Measurements from ENCODE around the gene TM2D1.
A peak's percentile ranks its signal among the peaks of the same experiment; 100 is the strongest.
"Not testable (repeated sequence)": the region's sequence is repeated elsewhere in the genome, so short reads cannot be mapped to it uniquely, and the experiment has no call there.

The TM2D1 gene

DNA sequence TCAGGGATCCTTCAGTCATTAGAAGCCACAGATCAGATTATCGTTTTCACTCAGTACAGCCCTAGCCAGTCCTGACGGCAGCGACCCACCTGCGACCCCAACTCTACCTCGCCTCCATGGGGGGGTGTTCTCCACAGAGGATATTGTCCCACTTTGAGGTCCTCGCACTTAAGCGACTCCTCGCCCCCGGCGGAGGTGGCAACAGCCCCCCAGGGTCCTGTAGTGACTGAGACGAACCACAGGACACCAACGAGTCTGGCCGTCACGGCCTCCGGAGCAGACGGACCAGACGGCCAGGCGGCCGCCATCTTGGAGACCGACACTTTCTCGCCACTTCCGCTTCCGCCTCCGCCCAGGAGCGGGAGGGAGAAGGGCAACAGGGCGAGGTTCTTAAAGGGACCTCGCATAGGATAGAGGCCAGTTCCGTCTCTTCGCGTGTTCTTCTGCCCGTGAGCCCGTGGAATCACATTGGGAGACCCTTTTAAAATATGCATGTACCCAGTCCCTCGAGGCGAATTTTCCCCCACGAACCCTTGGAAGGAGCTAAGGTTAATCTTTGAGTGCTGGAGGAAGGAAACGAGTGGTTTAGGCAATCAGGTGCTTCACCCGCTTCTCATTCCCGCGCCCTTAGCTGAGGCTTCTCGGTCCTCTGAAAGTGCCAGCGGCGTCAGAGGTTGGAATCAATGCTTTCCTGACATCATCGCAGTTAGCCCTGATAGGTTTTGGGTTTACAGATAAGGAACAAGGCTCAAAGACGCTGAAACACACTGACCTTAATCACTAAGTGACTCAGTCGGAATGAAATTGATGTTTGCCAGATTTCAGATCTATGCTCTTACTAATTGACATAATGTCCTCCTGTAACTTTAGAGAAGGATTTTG lies at the start of gene TM2D1:
TM2D1 (minus strand) TSS at position 329 of the 882 bp plus-strand sequence; CDS start at position 308, 21 bp downstream.
- DNase-seq (ENCODE audit: low read depth in 1 of 2, low spot score in 1 of 2) = peak; percentile 70 to 82

DNA sequence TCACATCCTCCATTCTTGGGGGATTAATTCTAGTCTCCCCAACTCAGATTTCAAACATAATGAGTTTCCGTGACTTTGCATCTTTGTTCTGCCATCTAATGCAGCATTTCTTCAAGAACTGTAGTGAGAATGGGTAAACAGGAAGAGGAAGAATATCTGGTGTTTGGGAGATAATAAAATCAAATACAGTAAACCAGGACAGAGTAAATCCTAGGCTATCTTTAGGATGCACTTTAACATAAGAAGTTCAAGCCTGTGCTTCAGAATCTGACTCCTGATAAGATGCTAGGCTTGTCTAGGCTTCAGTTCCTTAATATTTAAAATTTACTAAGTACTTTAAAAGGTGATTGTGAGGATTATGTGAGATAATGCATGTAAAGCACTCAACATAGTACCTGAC lies 45.2 kb upstream of the TM2D1 start:
- DNase-seq (ENCODE audit: low read depth in 1 of 2, low spot score in 1 of 2) = no peak

DNA sequence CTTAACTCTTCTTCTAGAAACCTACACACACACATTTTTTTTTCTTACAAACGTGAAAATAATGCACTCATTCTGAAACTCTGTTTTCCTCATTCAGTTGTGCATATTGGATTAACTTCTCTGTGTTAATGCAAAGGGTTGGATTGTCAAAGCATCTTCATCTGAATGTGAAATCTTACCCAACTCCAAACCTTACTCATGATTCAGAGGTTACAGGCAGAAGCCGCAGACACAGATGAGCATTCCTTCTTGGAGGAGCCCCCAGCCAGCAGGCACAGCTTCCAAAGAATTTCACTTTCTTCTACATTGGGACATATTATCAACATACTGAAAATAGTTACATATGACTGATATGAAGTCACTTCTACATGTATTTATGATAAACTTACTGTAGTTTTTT lies 33.0 kb upstream of the TM2D1 start:
- DNase-seq (ENCODE audit: low read depth in 1 of 2, low spot score in 1 of 2) = no peak

DNA sequence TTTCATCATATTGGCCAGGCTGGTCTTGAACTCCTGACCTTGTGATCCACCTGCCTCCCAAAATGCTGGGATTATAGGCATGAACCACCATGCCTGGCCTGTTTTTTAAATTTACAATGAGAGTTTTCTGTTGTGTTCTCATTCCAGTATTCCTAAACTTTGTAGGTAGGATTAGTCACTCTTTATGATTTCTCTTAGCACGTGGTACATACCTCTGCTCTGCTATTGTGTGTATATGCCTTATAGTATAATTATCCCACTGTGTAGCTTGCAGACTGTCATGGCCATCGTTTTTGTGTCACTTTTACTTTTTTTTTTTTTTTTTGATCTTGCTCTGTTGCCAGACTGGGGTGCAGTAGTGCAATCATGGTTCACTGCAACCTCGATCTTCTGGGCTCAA lies 31.8 kb upstream of the TM2D1 start:
- no peak for DNase-seq (ENCODE audit: low read depth in 1 of 2, low spot score in 1 of 2)

DNA sequence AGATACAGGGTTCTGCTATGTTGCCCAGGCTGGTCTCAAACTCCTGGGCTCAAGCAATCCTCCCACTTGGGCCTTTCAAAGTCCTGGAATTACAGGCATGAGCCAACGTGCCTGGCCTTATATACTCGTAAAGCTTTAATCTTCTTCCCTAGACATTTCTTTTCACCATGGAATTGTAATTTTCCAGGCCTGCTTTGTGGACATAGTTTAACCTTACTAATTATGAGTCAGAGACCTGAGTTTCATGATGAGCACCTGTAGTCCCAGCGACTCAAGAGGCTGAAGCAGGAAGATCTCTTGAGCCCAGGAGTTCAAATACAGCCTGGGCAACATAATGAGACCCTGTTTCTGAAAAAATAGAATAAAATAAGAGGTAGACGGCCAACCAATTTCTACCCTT lies 29.6 kb upstream of the TM2D1 start:
- no peak for DNase-seq (ENCODE audit: low read depth in 1 of 2, low spot score in 1 of 2)

DNA sequence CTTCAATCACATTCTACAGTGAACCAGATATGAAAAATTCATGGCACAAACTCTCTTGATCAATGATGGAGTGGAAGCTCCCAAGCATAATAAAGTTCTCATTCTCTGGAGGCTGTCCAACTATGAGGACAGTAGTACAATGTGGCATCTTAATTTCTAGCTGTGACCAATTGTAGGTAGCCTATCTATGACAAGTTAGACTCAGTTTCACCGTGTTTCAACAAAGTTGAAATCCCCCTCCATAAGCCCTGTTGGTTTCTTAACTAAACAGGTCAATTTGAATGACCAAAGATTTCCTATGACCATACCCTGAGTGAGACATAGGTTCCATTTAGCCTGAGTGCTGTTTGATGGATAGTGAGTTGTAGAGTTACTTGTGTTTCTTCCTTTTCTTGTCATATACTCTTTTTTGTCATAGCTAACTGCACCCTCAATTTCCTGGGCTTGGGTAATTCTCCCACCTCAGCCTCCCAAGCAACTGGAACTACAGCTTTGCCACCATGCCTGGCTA lies 29.1 kb upstream of the TM2D1 start:
- no peak for DNase-seq (ENCODE audit: low read depth in 1 of 2, low spot score in 1 of 2)

DNA sequence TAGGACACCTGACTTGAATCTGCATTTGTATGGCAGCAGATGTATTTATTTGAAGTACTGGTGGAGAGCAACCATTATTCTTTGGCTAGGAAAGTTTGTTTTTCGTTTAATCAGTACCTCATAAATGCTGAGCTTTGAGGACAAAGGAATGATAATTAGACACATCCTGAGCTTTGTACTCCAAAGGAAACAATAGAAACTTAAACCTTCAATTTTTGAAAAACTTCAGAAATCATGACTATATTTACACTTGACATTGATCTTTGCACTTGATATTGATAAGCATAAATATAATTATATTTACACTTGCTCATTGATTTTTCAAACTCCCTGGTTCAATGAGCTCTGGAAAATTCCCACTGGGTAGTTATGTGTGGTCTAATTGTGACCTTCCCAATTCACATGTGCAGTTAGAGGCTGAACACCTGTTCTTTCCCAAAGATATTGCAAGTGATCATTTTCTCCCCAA lies 28.0 kb upstream of the TM2D1 start:
- no peak for DNase-seq (ENCODE audit: low read depth in 1 of 2, low spot score in 1 of 2)

DNA sequence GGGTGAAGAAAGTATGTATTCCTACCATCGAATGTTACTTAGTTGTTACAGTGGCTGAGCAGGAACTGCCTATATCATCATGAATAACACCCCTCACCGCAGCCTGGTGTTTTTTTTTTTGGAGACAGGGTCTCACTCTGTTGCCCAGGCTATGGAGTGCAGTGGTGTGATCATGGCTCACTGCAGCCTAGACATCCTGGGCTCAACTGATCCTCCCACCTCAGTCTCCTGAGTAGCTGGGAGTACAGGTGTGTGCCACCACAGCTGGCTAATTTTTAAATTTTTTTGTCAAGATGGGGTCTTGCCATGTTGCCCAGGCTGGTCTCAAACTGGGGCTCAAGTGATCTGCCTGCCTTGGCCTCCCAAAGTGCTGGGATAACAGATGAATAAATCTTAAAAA lies 24.6 kb upstream of the TM2D1 start:
- no peak for DNase-seq (ENCODE audit: low read depth in 1 of 2, low spot score in 1 of 2)

DNA sequence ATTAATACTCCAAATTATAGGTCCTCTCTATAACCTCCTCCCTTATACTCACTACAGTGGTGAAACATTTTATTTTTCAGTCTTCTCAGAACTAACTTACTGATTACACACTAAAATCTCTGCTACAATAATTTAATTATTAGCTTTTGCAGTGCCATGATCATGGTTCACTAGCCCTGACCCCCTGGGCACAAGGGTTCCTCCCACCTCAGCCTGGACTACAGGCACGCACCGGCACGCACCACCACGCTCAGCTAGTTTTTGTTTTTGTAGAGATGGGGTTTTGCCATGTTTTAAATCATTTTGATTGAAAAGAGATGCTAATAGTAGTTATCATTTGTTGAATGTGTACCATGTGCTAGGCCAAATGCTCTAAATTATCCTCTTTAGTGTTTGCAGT lies 23.6 kb upstream of the TM2D1 start:
- DNase-seq (ENCODE audit: low read depth in 1 of 2, low spot score in 1 of 2) = no peak

DNA sequence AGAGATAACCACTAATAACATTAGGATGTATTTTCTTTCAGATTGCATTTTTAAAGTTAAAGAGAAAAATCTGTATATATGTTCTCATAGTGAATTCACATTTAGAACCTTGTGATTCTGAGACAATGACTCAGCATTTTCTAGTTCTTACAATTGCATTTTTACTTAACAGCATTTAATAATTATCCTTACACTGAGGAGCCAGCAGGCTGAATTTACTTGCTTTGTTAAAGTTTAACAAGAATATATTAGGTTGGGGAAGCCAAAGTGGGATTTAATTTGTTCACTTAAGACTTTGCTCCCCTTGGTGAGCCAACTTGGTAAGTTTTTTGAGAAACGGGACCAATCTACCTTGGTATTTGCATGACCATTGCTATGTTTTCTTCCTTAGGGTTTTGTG lies 21.9 kb upstream of the TM2D1 start:
- no peak for DNase-seq (ENCODE audit: low read depth in 1 of 2, low spot score in 1 of 2)

DNA sequence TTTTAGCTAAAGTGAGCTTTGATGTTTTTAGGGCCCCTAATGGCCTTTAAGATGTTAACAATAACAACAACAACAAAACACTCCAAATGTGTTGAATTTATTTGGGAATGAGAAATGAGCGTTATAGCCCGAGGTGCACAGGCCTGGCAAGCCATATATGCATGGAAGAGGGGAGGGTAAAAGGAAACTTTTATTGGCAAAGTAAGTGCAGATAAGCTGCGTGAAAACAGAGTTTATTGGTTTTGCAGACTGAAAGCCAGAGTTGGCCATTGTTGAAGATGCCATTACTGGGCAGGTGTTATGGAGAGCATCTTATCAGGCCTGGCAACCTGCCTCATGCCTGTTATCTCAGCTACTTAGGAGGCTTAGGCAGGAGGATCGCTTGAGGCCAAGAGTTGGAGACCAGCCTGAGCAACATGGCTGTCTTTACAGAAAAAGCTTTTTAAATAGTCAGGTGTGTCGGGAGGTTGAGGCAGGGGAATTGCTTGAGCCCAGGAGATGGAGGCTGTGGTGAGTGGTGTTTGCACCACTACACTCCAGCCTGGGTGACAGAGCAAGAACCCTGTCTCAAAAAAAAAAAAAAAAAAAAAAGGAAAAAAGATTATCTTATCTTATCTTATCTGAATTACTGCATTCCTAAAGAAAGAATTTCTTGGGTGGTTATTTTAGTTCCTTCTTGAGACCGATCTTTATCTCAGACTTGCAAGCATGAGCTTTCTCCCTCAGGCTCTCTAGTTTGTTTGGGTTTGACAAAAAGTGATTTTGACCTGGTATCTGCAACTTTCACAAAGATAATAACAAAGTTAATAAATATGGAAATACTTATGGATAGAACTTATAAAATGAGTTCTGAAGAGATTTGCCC lies 19.0 kb upstream of the TM2D1 start:
- no peak for DNase-seq (ENCODE audit: low read depth in 1 of 2, low spot score in 1 of 2)

DNA sequence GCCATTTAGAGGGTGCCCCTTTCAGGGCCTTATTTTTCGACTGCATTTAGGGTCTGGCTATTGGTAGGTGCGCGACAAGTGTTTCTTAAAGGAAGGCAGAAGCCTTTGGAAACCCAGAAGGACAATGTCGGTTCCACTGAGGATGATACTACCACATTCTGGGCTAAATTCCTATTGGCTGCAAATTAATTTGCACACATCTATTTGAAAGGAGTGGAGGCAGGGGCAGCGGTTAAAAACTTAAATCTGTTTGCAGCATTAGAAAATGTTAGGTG lies 18.4 kb upstream of the TM2D1 start:
- DNase-seq (ENCODE audit: low read depth in 1 of 2, low spot score in 1 of 2) = no peak

DNA sequence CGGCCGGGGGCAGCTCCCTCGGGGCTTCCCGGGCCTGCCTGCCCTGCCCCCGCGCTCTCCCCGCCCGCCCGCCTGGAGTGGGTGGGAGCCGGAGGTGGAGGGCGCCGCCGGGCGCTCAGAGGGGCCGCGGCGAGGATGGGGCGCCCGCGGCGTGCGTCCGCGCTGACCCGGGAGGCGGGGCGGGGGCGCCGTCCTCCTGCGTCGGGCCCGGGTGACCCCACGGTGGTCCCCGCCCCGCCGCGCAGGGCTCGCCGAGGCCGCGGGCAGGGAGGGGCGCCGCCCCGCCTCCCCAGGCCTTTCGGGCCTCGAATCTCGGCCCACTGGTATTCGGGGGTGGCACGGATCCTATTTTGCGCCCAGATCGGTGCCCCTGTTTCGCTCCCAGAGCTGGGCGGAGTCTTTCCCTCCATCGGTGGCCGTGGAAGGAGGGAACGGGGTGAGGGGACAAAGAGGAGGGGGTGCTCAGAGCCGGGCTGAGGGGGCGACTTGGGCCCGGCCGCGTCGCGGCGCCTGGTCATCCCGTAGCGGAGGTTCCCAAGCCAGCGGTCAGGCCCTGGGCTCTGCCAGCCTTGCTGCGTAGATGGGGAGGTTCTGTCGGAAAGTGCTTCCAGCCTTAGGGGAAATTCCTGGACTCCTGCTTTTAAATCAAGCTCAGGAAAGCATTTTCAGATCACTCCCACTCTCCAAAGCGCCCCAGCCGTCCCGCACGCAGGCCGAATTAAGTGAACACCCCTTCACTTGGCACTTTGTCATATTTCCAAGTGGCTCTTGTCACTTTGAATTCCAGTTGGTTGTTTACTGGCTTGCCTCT lies 17.9 kb upstream of the TM2D1 start:
- no peak for DNase-seq (ENCODE audit: low read depth in 1 of 2, low spot score in 1 of 2)

DNA sequence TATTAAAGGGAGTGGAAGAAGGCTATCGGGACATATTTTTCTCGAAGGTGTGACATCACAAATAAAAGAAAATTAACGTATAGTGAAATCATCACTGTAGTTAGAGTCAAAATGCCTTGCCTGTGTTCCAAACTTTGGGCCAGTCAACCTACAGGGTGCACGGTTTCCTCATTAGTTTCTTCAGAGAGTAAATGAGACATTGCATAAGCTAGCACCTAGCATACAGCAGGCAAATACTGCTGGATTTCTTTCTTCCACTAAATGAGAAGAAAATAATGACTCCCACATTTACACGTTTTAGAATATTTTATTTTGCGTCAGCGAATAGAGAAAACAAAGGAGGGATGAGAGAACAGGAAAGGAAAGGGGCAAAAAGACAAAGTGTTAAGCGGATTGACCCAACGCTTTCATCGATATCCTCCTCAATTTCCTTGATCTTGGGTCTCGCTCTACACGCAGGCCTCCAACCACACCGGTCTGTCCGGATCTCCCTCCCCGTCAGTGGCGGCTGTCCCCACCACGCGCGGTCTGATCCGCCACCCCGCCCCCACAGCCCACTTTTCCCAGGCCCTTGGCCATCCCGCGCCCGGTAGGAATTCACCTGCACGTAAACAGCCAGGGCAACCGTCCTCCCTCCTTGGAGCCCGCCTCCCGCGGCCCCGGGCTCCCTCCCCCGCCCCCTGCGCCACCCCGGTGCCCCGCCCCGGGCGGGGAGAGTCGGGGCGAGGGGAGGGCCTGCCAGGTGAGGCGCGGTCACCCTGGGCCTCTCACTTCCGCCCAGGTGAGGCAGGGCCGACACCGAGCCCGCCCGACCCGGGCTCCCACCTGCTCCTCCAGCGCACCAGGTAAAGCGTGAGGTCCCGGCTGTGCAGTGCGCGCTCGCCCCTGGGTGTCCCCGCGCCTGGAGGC lies 17.0 kb upstream of the TM2D1 start, which contains the start of gene PATJ:
PATJ (plus strand) TSS at position 770 of the 909 bp plus-strand sequence. CDS start 20,413 bp downstream, outside the sequence.
- peak; percentile 26 to 32 for DNase-seq (ENCODE audit: low read depth in 1 of 2, low spot score in 1 of 2)

DNA sequence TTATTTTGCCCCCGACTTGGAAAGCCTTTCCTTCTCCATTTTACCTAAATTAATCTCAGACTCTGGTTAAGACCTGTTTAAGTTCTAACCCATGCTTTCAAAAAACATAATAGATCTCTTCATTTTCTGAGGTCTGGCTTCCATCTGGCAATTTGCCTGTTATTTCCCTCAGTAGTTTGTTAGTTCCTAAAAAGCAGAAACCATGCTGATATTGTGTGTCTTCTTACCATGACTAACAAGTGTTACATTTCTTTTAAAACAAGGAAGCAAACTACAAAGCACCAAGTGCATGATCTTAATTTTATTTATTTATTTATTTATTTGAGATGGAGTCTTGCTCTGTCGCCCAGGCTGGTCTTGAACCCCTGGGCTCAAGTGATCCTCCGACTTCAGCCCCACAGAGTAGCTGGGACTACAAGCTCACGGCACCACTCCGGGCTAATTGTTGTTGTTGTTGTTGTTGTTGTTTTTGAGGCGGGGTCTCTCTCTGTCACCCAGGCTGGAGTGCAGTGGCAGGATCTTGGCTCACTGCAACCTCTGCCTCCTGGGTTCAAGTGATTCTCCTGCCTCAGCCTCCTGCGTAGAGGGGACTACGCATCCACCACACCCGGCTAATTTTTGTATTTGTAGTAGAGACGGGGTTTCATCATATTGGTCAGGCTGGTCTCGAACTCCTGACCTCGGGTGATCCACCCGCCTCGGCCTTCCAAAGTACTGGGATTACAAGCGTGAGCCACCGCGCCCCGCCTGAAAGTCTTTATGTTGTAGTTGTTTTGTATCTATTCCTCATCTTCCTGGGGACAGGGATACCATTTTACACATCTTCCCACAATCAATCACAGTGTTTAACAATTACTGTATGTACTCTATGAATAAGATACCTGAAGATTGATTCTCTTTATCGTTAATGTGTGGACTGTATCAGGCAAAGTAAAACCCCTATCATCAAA lies 16.1 kb upstream of the TM2D1 start:
- no peak for DNase-seq (ENCODE audit: low read depth in 1 of 2, low spot score in 1 of 2)

DNA sequence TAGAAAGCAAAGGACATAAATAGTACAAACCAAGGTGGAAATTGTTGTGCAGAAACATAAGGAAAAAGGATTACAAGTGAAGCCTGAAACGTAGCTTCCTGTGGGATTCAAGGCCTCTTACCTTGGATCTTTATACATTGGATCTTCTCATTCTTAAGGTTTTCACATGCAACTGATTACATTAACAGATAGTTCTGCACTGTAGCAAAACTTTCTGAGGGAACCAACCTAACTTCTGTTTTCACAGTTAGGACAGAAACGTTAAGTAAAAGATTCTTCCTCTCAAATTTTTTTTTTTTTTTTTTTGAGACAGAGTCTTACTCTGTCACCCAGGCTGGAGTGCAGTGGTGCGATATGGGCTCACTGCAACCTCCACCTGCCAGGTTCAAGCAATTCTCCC lies 7.8 kb upstream of the TM2D1 start:
- DNase-seq (ENCODE audit: low read depth in 1 of 2, low spot score in 1 of 2) = no peak

DNA sequence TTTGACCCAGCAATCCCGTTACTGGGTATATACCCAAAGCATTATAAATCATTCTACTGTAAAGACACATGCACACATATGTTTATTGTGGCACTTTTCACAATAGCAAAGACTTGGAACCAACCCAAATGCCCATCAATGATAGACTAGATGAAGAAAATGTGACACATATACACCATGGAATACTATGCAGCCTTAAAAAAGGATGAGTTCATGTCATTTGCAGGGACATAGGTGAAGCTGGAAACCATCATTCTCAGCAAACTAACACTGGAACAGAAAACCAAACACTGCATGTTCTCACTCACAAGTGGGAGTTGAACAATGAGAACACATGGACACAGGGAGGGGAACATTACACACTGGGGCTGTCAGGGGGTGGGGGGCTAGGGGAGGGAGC lies 5.7 kb upstream of the TM2D1 start:
- DNase-seq (ENCODE audit: low read depth in 1 of 2, low spot score in 1 of 2) = not testable (repeated sequence)

DNA sequence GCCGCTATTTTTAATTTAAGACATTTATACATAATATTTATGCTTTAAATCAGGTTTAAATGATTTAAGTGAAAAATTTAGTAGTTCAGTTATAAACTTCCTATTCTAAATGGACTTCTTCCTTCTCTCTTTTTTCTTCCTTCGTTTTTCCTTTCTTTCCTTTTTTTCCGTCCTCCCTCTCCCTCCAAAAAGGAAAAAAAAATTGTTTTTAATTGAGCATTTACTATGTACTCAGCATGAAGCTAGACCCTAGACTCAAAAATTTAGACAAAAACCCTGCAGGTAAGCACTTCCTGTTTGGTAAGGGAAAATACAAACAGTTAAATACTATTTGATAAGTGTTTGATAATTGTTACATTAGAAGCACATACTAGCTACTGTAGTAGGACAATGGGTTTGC lies 2.6 kb upstream of the TM2D1 start:
- DNase-seq (ENCODE audit: low read depth in 1 of 2, low spot score in 1 of 2) = no peak

DNA sequence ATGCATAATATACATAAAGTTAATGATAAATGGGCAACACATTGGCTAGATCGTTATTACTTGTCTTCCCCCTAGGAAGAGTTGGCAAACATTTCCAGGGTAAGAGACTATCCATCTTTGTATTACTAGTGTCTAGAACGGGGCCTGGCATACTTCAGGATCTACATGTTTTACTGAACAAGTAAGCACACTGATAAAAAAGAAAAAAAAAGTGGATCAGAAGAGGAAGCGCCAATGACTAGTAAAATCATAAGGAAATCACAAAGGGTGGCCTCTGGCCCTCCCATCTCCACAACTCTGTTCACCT lies 482 bp downstream of the TM2D1 start:
- DNase-seq (ENCODE audit: low read depth in 1 of 2, low spot score in 1 of 2) = no peak

All from activated CD4-positive, alpha-beta T cell treated with anti-CD3 and anti-CD28 coated beads, Interleukin-2, amount 50 U/mL, for 24 hours (primary cell).